Measurements from ENCODE around the gene PPP1R26.
"Not testable (repeated sequence)": the region's sequence is repeated elsewhere in the genome, so short reads cannot be mapped to it uniquely, and the experiment has no call there.

- TF ChIP-seq POLR2AphosphoS5 (IDR thresholded peaks at IDR 0.05; ENCODE audit: insufficient read depth in 1 of 2, low read depth in 1 of 2); POLR2A (IDR thresholded peaks at IDR 0.05): not testable (repeated sequence)
- TF ChIP-seq, protein P1, sequence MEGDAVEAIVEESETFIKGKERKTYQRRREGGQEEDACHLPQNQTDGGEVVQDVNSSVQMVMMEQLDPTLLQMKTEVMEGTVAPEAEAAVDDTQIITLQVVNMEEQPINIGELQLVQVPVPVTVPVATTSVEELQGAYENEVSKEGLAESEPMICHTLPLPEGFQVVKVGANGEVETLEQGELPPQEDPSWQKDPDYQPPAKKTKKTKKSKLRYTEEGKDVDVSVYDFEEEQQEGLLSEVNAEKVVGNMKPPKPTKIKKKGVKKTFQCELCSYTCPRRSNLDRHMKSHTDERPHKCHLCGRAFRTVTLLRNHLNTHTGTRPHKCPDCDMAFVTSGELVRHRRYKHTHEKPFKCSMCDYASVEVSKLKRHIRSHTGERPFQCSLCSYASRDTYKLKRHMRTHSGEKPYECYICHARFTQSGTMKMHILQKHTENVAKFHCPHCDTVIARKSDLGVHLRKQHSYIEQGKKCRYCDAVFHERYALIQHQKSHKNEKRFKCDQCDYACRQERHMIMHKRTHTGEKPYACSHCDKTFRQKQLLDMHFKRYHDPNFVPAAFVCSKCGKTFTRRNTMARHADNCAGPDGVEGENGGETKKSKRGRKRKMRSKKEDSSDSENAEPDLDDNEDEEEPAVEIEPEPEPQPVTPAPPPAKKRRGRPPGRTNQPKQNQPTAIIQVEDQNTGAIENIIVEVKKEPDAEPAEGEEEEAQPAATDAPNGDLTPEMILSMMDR (IDR thresholded peaks at IDR 0.05): not testable (repeated sequence)
Measured at GRCh38 chr9:135458478-135458877, 21.1 kb upstream of the PPP1R26 start.
